ENCODE results near the gene MCM8. TPM values are rescaled to one million over a fixed set of nuclear protein-coding genes. Genes with fewer than 3 reads are reported as not detected.

The MCM8 gene
- total RNA-seq, 1 donor from 2014 or later = 4.2 TPM

GRCh38 chr20:5969940-5970339 lies 19.5 kb downstream of the MCM8 start:
- H3K4me3 Mint-ChIP-seq (ENCODE audit: unreplicated experiment) = no peak overlapping the region
- H3K27me3 Mint-ChIP-seq (ENCODE audit: low read depth) = no peaks in the 10 kb centered on the region
- H3K9me3 Mint-ChIP-seq (ENCODE audit: low read depth) = no peaks in the 10 kb centered on the region
- no peak for TF ChIP-seq CTCF (IDR thresholded peaks at IDR 0.05)
- peaks cover 3% of the 10 kb centered on the region for H3K36me3 Mint-ChIP-seq (ENCODE audit: low read depth)
- DNase-seq (ENCODE audit: low spot score) = no peak
- peaks cover 13% of the 10 kb centered on the region for H3K4me1 Mint-ChIP-seq (ENCODE audit: low read depth)
- H3K27ac Mint-ChIP-seq (ENCODE audit: unreplicated experiment) = no peak overlapping the region

GRCh38 chr20:5970381-5970780 lies 19.9 kb downstream of the MCM8 start:
- Mint-ChIP-seq H3K9me3 (ENCODE audit: low read depth) (no peaks in the 10 kb centered on the region), H3K4me3 (ENCODE audit: unreplicated experiment) (no peak overlapping the region), H3K36me3 (ENCODE audit: low read depth) (peaks cover 3% of the 10 kb centered on the region), H3K27me3 (ENCODE audit: low read depth) (no peaks in the 10 kb centered on the region), H3K27ac (ENCODE audit: unreplicated experiment) (no peak overlapping the region), H3K4me1 (ENCODE audit: low read depth) (peaks cover 13% of the 10 kb centered on the region)
- no peak for TF ChIP-seq CTCF (IDR thresholded peaks at IDR 0.05)
- DNase-seq (ENCODE audit: low spot score) = no peak

GRCh38 chr20:5971203-5971602 lies 20.8 kb downstream of the MCM8 start:
- no peak overlapping the region for H3K4me3 Mint-ChIP-seq (ENCODE audit: unreplicated experiment)
- no peak for DNase-seq (ENCODE audit: low spot score)
- H3K27me3 Mint-ChIP-seq (ENCODE audit: low read depth) = no peaks in the 10 kb centered on the region
- no peak for TF ChIP-seq CTCF (IDR thresholded peaks at IDR 0.05)
- no peak overlapping the region for H3K27ac Mint-ChIP-seq (ENCODE audit: unreplicated experiment)
- peaks cover 3% of the 10 kb centered on the region for H3K36me3 Mint-ChIP-seq (ENCODE audit: low read depth)
- peaks cover 13% of the 10 kb centered on the region for H3K4me1 Mint-ChIP-seq (ENCODE audit: low read depth)
- H3K9me3 Mint-ChIP-seq (ENCODE audit: low read depth) = no peaks in the 10 kb centered on the region

- Mint-ChIP-seq H3K4me1 (ENCODE audit: low read depth) (peaks cover 7% of the 10 kb centered on the region), H3K9me3 (ENCODE audit: low read depth) (no peaks in the 10 kb centered on the region), H3K27ac (ENCODE audit: unreplicated experiment) (peak overlapping the region; percentile 61), H3K36me3 (ENCODE audit: low read depth) (peaks cover 1% of the 10 kb centered on the region), H3K4me3 (ENCODE audit: unreplicated experiment) (no peak overlapping the region), H3K27me3 (ENCODE audit: low read depth) (no peaks in the 10 kb centered on the region)
- DNase-seq (ENCODE audit: low spot score) = no peak
- no peak for TF ChIP-seq CTCF (IDR thresholded peaks at IDR 0.05)
Observed at GRCh38 chr20:5973172-5973571, 22.7 kb downstream of the MCM8 start.

GRCh38 chr20:5973971-5974370 lies 23.5 kb downstream of the MCM8 start:
- no peaks in the 10 kb centered on the region for H3K9me3 Mint-ChIP-seq (ENCODE audit: low read depth)
- no peak for TF ChIP-seq CTCF (IDR thresholded peaks at IDR 0.05)

More at GRCh38 chr20:5973971-5974370, 23.5 kb downstream of the MCM8 start:
- DNase-seq (ENCODE audit: low spot score) = no peak
- Mint-ChIP-seq H3K36me3 (ENCODE audit: low read depth) (peaks cover 1% of the 10 kb centered on the region), H3K4me3 (ENCODE audit: unreplicated experiment) (no peak overlapping the region), H3K27ac (ENCODE audit: unreplicated experiment) (peak overlapping the region; percentile 61), H3K4me1 (ENCODE audit: low read depth) (peaks cover 7% of the 10 kb centered on the region), H3K27me3 (ENCODE audit: low read depth) (no peaks in the 10 kb centered on the region)
